GM12878 (cell line): ENCODE measurements around the gene PGC. TPM values are rescaled to one million over a fixed set of nuclear protein-coding genes. Genes with fewer than 3 reads are reported as not detected.

Experiments
- ATAC-seq: fragments of 200-7000 bp; cut with Tn5 transposase; 3 replicates; pipeline ENCODE4 v1.9.1; 2020; ENCODE audit warnings: mild to moderate bottlenecking, moderate library complexity
- BruUV-seq: library from RNA; stranded (reverse); fragments of 400-500 nt; replicated peaks from 2 replicates; lab custom pipeline; 2021; lab: Mats Ljungman, UMichigan
- CTCF ChIA-PET: fragments of 300-600 bp; sonication (Branson Sonifier 250); formaldehyde crosslinking; extraction: SDS; loops from one replicate; lab custom pipeline; 2021; ENCODE audit warnings: inconsistent platforms; lab: Yijun Ruan, JAX
- POLR2A ChIA-PET: fragments of 350-600 bp; formaldehyde crosslinking; extraction: SDS; loops from one replicate; lab custom pipeline; 2021; ENCODE audit warnings: inconsistent platforms; lab: Charles Lee
- RAD21 ChIA-PET: fragments of 300-600 bp; sonication (Branson Sonifier 250); formaldehyde crosslinking; loops from one replicate; lab custom pipeline; 2023; ENCODE audit warnings: antibody characterized with exemption; ENCODE audit not compliant: unreplicated experiment; lab: Charles Lee
- SMC1A ChIA-PET: fragments of 300-600 bp; sonication (Branson Sonifier 250); formaldehyde crosslinking; loops from one replicate; lab custom pipeline; 2023; ENCODE audit not compliant: unreplicated experiment, uncharacterized antibody; lab: Charles Lee
- DNase-seq: peaks from one replicate; pipeline ENCODE4 v3.0.0-alpha.2; 2011; ENCODE audit warnings: low read depth, low spot score
- FAIRE-seq: peaks from 3 replicates; lab custom pipeline; 2011; peaks lifted over from hg19 to GRCh38; lab: Jason Lieb, UNC
- H2AFZ ChIP-seq: 2 replicates; pipeline ENCODE4 v1.6.0; 2011; ENCODE audit warnings: low read depth, low read length, control low read depth; ENCODE audit not compliant: control insufficient read depth
- H3K27ac ChIP-seq: 2 replicates; pipeline ENCODE4 v1.5.1; 2011; ENCODE audit warnings: control low read depth; ENCODE audit not compliant: control insufficient read depth, insufficient read depth
- H3K27me3 ChIP-seq, 2 experiments: replicated peaks in 1 of 2; 2 replicates each; pipeline versions ENCODE4 v1.6.0 to v1.6.1; 2011; ENCODE audit warnings: low read length in 1 of 2; ENCODE audit not compliant: control insufficient read depth in 2 of 2, insufficient read depth in 2 of 2
- H3K36me3 ChIP-seq, 2 experiments: 2 replicates each; pipeline ENCODE4 v1.5.1; 2011; ENCODE audit warnings: low read length in 1 of 2; ENCODE audit not compliant: control insufficient read depth in 2 of 2, insufficient read depth in 2 of 2
- H3K4me1 ChIP-seq: 2 replicates; pipeline ENCODE4 v1.6.1; 2011; ENCODE audit warnings: mild to moderate bottlenecking, low read length, moderate library complexity, mixed read lengths; ENCODE audit not compliant: control insufficient read depth, insufficient read depth
- H3K4me2 ChIP-seq: 2 replicates; pipeline ENCODE4 v1.6.0; 2011; ENCODE audit warnings: control low read depth; ENCODE audit not compliant: control insufficient read depth, insufficient read depth
- H3K4me3 ChIP-seq: fragments of 200-600 bp; sonication (generic); 2 replicates; pipeline ENCODE4 v1.5.1; 2016
- H3K79me2 ChIP-seq: 2 replicates; pipeline ENCODE4 v1.6.0; 2011; ENCODE audit warnings: low read length; ENCODE audit not compliant: control insufficient read depth, insufficient read depth
- H3K9ac ChIP-seq: 2 replicates; pipeline ENCODE4 v1.8.0; 2011; ENCODE audit warnings: low read length, control low read depth, mixed read lengths; ENCODE audit not compliant: control insufficient read depth, insufficient read depth
- H3K9me3 ChIP-seq: replicated peaks from 3 replicates; pipeline ENCODE4 v1.5.1; 2011; ENCODE audit warnings: mild to moderate bottlenecking, low read length; ENCODE audit not compliant: control insufficient read depth, insufficient read depth
- H4K20me1 ChIP-seq: 2 replicates; pipeline ENCODE4 v1.6.0; 2011; ENCODE audit not compliant: control insufficient read depth, insufficient read depth
- CBFB ChIP-seq: IDR thresholded peaks from 2 replicates; pipeline ENCODE4 v1.6.1; 2016; ENCODE audit warnings: antibody characterized with exemption, low read depth
- GATAD2B ChIP-seq: fragments of 450-650 bp; conservative IDR thresholded peaks from 2 replicates; pipeline ENCODE4 v1.6.1; 2017; ENCODE audit warnings: low read depth, mild to moderate bottlenecking, moderate library complexity
- HDGF ChIP-seq: fragments of 450-650 bp; IDR thresholded peaks from 2 replicates; pipeline ENCODE4 v1.6.1; 2016; ENCODE audit warnings: antibody characterized with exemption
- IKZF2 ChIP-seq, 2 experiments: fragments of 450-650 bp; IDR thresholded peaks; 2 replicates each; pipeline ENCODE4 v1.6.1; 2017; ENCODE audit warnings: mild to moderate bottlenecking in 2 of 2, moderate library complexity in 2 of 2
- JUND ChIP-seq: IDR thresholded peaks from 2 replicates; pipeline ENCODE4 v1.6.1; 2012; ENCODE audit warnings: low read depth, mild to moderate bottlenecking, low read length, improper control_type of control experiment, moderate library complexity
- KDM1A ChIP-seq: fragments of 200-600 bp; sonication (generic); IDR thresholded peaks from 2 replicates; pipeline ENCODE4 v1.6.1; 2016; ENCODE audit warnings: borderline replicate concordance
- NFYA ChIP-seq: IDR thresholded peaks from 2 replicates; pipeline ENCODE4 v1.6.1; 2011; ENCODE audit warnings: low read depth, mild to moderate bottlenecking, low read length, improper control_type of control experiment, borderline replicate concordance
- POU2F2 ChIP-seq: IDR thresholded peaks from 3 replicates; pipeline ENCODE4 v1.6.1; 2011; ENCODE audit warnings: low read depth, mild to moderate bottlenecking, low read length, borderline replicate concordance
- RBBP5 ChIP-seq: fragments of 200-600 bp; sonication (generic); conservative IDR thresholded peaks from 2 replicates; pipeline ENCODE4 v1.6.1; 2016
- RUNX3 ChIP-seq: IDR thresholded peaks from 2 replicates; pipeline ENCODE4 v1.6.1; 2012; ENCODE audit warnings: low read length, inconsistent platforms
- SMARCA5 ChIP-seq: fragments of 450-650 bp; IDR thresholded peaks from 2 replicates; pipeline ENCODE4 v1.6.1; 2017; ENCODE audit warnings: mild to moderate bottlenecking
- WGBS: methylation state at CpG from one replicate; pipeline ENCODE4 v1.1.6; 2016; ENCODE audit warnings: low lambda C conversion rate; ENCODE audit not compliant: insufficient replicate concordance, insufficient coverage; ENCODE audit errors: missing lambda C conversion rate; 5-methylcytosine and 5-hydroxymethylcytosine counted together
- in situ Hi-C: fragments of 300-500 bp; cut with MboI; formaldehyde crosslinking; loops from 9 replicates; pipeline ENCODE4 v1.14.3; 2018; ENCODE audit warnings: mixed read lengths
- intact Hi-C: fragments of 100-400 bp; cut with micrococcal nuclease; formaldehyde crosslinking; loops from one replicate; pipeline ENCODE4 v1.14.2; 2022; ENCODE audit not compliant: unreplicated experiment
- polyA plus RNA-seq, 11 experiments: library from polyadenylated mRNA; depleted of rRNA in 4 of 11; unstranded in 6 of 11; stranded (reverse) in 5 of 11; fragments of >200 nt; fragmentation: Nextera tagmentation in 4 of 11; fragmentation: Illumina TruSeq in 1 of 11; extraction: Ambion mirVana in 4 of 11; extraction: Trizol in 1 of 11; gene quantifications; 1 replicate in 1 of 11; 2 replicates in 10 of 11; pipeline versions ENCODE4 v1.2.1 to v1.2.3, GENCODE V29; 2011 to 2016; ENCODE audit warnings: inconsistent platforms in 2 of 11, missing spikeins in 2 of 11, low read depth in 1 of 11
- total RNA-seq, 4 experiments: library from RNA; depleted of rRNA in 3 of 4; stranded (reverse); fragments of >200 nt in 3 of 4; fragmentation: Illumina TruSeq in 1 of 4; extraction: Trizol in 1 of 4; gene quantifications; 2 replicates each; pipeline versions ENCODE4 v1.2.1 to v1.2.3, GENCODE V29; 2013 to 2021
- TF ChIP-seq, protein P1 (sequence below): fragments of 450-650 bp; IDR thresholded peaks from 2 replicates; pipeline ENCODE4 v1.6.1; 2017; ENCODE audit warnings: antibody characterized with exemption, mild to moderate bottlenecking, moderate library complexity
- TF ChIP-seq, protein P2 (sequence below): fragments of 450-650 bp; IDR thresholded peaks from 2 replicates; pipeline ENCODE4 v1.6.1; 2017; ENCODE audit warnings: low read depth, mild to moderate bottlenecking, moderate library complexity
- TF ChIP-seq, protein P3 (sequence below): fragments of 450-650 bp; IDR thresholded peaks from 2 replicates; pipeline ENCODE4 v1.6.1; 2016; ENCODE audit warnings: mild to moderate bottlenecking, moderate library complexity, borderline replicate concordance

PGC gene
- total and polyA plus RNA-seq, 10 of the 15 experiments (the other 5 are each of a cell fraction or from before 2014, with no cell fraction given), result 0.26 TPM; not detected in 9

DNA sequence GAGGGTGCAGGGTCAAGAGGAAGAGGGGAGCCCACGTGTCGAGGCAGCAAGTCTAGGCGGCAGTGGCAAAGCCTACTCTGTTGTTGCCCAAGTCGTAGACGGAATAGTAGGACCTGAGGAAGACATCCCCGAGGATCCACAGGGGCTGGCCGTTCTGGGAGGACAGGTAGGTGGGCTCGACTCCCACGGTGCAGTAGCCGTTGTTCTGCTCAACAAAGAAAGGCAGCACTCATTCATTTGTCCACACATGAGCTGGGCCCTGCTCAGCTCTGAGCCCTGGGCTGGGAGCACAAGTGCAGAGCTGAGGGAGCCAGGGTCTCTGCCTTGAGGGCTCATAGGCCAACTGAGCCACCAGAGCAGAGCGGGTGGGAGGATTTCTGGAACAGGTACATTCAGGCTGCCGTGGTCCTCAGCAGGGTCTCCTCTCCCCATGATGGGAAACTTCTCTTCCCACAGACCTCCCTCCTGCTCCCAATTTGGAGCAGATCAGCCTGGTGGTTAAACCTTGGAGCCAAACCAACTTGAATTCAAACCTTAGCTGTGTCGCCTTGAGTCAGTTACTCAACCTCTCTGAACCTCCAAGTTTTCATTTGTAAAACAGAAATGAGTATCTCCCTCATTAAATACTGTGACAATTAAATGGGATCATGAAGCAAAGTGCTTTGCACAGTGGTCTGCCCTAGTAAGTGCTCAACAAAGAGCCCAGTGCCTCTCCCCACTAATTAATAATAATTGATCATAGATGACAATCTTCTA lies 10.2 kb downstream of the PGC start:
- no peak overlapping the region for H3K9ac ChIP-seq
- no peak overlapping the region for H3K4me2 ChIP-seq
- H3K4me1 ChIP-seq, result no peaks in the 10 kb centered on the region; the same call in 1 of the 2 replicates
- BruUV-seq, result no TSS peak
- FAIRE-seq (no peak), DNase-seq (no peak), ATAC-seq (no peak)
- peaks cover 27% of the 10 kb centered on the region for H3K79me2 ChIP-seq
- H4K20me1 ChIP-seq, result no peaks in the 10 kb centered on the region
- no peak overlapping the region for H2AFZ ChIP-seq
- H3K36me3 ChIP-seq, result no peaks in the 10 kb centered on the region
- H3K4me3 ChIP-seq, result no peak overlapping the region
- ChIA-PET POLR2A (interaction anchor here (0.6 kb wide), 1 partner anchor 60 kb away, joined by 3 read pairs; no protein-coding TSS in a partner anchor), CTCF (interaction anchor here (1.0 kb wide), 2 partner anchors 32 to 185 kb away, joined by 3 to 4 read pairs; no protein-coding TSS in a partner anchor), SMC1A (interaction anchor here (1.2 kb wide), 1 partner anchor 135 kb away, joined by 3 read pairs; no protein-coding TSS in a partner anchor), RAD21 (interaction anchor here (2.4 kb wide), 1 partner anchor 31 kb away, joined by 10 read pairs; no protein-coding TSS in a partner anchor)
- no peaks in the 10 kb centered on the region; a peak in 1 of 4 replicates for H3K27me3 ChIP-seq
- intact Hi-C loops (loop anchor here (10.0 kb wide), 1 partner anchor 662 kb away; the partner anchor contains the start of genes NFYA and OARD1), in situ Hi-C loops (no loop called here)
- WGBS, result 66% methylated on average over 13 of the region's 13 CpGs
- H3K9me3 ChIP-seq, result no peaks in the 10 kb centered on the region
- no peak overlapping the region for H3K27ac ChIP-seq
- TF ChIP-seq, protein P1, sequence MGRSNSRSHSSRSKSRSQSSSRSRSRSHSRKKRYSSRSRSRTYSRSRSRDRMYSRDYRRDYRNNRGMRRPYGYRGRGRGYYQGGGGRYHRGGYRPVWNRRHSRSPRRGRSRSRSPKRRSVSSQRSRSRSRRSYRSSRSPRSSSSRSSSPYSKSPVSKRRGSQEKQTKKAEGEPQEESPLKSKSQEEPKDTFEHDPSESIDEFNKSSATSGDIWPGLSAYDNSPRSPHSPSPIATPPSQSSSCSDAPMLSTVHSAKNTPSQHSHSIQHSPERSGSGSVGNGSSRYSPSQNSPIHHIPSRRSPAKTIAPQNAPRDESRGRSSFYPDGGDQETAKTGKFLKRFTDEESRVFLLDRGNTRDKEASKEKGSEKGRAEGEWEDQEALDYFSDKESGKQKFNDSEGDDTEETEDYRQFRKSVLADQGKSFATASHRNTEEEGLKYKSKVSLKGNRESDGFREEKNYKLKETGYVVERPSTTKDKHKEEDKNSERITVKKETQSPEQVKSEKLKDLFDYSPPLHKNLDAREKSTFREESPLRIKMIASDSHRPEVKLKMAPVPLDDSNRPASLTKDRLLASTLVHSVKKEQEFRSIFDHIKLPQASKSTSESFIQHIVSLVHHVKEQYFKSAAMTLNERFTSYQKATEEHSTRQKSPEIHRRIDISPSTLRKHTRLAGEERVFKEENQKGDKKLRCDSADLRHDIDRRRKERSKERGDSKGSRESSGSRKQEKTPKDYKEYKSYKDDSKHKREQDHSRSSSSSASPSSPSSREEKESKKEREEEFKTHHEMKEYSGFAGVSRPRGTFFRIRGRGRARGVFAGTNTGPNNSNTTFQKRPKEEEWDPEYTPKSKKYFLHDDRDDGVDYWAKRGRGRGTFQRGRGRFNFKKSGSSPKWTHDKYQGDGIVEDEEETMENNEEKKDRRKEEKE, result no peak
- TF ChIP-seq GATAD2B, result no peak
- TF ChIP-seq CBFB, result no peak
- no peak for TF ChIP-seq NFYA
- no peak for TF ChIP-seq POU2F2
- TF ChIP-seq, protein P2, sequence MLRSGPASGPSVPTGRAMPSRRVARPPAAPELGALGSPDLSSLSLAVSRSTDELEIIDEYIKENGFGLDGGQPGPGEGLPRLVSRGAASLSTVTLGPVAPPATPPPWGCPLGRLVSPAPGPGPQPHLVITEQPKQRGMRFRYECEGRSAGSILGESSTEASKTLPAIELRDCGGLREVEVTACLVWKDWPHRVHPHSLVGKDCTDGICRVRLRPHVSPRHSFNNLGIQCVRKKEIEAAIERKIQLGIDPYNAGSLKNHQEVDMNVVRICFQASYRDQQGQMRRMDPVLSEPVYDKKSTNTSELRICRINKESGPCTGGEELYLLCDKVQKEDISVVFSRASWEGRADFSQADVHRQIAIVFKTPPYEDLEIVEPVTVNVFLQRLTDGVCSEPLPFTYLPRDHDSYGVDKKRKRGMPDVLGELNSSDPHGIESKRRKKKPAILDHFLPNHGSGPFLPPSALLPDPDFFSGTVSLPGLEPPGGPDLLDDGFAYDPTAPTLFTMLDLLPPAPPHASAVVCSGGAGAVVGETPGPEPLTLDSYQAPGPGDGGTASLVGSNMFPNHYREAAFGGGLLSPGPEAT, result no peak
- TF ChIP-seq IKZF2 (IDR thresholded peaks at IDR 0.05), result no peak
- TF ChIP-seq KDM1A, result no peak
- TF ChIP-seq SMARCA5, result no peak
- no peak for TF ChIP-seq JUND
- TF ChIP-seq HDGF, result no peak
- TF ChIP-seq, protein P3, sequence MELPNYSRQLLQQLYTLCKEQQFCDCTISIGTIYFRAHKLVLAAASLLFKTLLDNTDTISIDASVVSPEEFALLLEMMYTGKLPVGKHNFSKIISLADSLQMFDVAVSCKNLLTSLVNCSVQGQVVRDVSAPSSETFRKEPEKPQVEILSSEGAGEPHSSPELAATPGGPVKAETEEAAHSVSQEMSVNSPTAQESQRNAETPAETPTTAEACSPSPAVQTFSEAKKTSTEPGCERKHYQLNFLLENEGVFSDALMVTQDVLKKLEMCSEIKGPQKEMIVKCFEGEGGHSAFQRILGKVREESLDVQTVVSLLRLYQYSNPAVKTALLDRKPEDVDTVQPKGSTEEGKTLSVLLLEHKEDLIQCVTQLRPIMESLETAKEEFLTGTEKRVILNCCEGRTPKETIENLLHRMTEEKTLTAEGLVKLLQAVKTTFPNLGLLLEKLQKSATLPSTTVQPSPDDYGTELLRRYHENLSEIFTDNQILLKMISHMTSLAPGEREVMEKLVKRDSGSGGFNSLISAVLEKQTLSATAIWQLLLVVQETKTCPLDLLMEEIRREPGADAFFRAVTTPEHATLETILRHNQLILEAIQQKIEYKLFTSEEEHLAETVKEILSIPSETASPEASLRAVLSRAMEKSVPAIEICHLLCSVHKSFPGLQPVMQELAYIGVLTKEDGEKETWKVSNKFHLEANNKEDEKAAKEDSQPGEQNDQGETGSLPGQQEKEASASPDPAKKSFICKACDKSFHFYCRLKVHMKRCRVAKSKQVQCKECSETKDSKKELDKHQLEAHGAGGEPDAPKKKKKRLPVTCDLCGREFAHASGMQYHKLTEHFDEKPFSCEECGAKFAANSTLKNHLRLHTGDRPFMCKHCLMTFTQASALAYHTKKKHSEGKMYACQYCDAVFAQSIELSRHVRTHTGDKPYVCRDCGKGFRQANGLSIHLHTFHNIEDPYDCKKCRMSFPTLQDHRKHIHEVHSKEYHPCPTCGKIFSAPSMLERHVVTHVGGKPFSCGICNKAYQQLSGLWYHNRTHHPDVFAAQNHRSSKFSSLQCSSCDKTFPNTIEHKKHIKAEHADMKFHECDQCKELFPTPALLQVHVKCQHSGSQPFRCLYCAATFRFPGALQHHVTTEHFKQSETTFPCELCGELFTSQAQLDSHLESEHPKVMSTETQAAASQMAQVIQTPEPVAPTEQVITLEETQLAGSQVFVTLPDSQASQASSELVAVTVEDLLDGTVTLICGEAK, result no peak
- TF ChIP-seq RBBP5, result no peak
- TF ChIP-seq RUNX3, result no peak
